ENCODE measurements around the gene CCSER1.

DNA sequence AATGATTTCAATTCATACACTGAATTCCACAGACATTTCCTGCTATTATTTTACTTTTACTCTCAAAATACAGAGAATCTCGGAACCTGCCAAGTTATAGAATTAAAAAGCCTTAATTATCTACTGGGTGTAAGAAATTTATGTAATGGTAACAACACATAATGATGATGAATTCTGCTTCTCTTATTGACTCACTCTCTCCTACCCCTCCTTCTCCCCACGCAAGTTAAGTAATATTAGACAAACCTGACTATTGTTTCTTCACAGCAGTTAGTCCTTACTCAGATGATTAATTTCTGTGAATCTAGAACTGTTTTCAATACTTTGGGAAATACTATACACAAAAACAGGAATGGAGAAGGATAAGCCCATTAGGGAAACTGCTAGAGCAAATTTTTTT lies 762.0 kb downstream of the CCSER1 start:
- TF ChIP-seq POLR2AphosphoS5 (IDR thresholded peaks at IDR 0.05; ENCODE audit: borderline replicate concordance, low read depth, low read length): no peak
- no peak for TF ChIP-seq EZH2 (IDR thresholded peaks at IDR 0.05)

Data from SK-N-MC (cell line).